ENCODE data around the gene SMG7.

The SMG7 gene

GRCh38 chr1:183583466-183583865 lies 111.2 kb downstream of the SMG7 start:
- no peak overlapping the region for H3K27ac ChIP-seq (ENCODE audit: insufficient read depth, low read depth, low read length, poor library complexity, severe bottlenecking)
- no peak overlapping the region for H3K4me3 ChIP-seq (ENCODE audit: insufficient read depth, low read depth, low read length)
- H3K27me3 ChIP-seq (ENCODE audit: control insufficient read depth, insufficient read depth, low read length, poor library complexity, severe bottlenecking) = no peaks in the 10 kb centered on the region
- no peaks in the 10 kb centered on the region for H3K36me3 ChIP-seq (ENCODE audit: control insufficient read depth, insufficient read depth, low read length)
- peaks cover 3% of the 10 kb centered on the region for H3K4me1 ChIP-seq (ENCODE audit: control insufficient read depth, insufficient read depth, low read length)
- WGBS, 2 experiments = 92 to 94% methylated on average over 6 of the region's 6 CpGs
- no peaks in the 10 kb centered on the region for H3K9me3 ChIP-seq (ENCODE audit: control insufficient read depth, low read length)

- peaks cover 8% of the 10 kb centered on the region for H3K4me1 ChIP-seq (ENCODE audit: control insufficient read depth, insufficient read depth, low read length)
- H3K4me3 ChIP-seq (ENCODE audit: insufficient read depth, low read depth, low read length) = no peak overlapping the region
- WGBS, 2 experiments = 79 to 97% methylated on average over 3 to 5 of the region's 5 CpGs
- no peaks in the 10 kb centered on the region for H3K27me3 ChIP-seq (ENCODE audit: control insufficient read depth, insufficient read depth, low read length, poor library complexity, severe bottlenecking)
- H3K27ac ChIP-seq (ENCODE audit: insufficient read depth, low read depth, low read length, poor library complexity, severe bottlenecking) = no peak overlapping the region
- H3K9me3 ChIP-seq (ENCODE audit: control insufficient read depth, low read length) = no peaks in the 10 kb centered on the region
- H3K36me3 ChIP-seq (ENCODE audit: control insufficient read depth, insufficient read depth, low read length) = no peaks in the 10 kb centered on the region
Observed at GRCh38 chr1:183584147-183584546, 111.8 kb downstream of the SMG7 start.

DNA sequence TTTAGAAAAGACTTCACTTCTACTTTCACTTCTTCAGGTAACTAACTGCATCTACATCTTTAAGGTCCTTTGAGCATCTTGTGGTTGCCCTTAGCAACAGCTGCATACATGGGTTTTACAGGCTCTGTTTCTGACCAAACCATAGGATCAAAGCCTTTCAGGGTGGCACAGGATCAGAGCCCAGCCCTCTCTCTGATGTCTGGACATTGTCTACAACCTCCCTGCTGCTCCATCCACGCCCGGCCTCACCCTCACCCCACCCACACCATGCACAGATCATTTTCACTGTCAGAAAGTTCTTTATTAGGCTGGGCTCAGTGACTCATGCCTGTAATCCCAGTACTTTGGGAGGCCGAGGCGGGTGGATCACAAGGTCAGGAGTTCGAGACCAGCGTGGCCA lies 112.7 kb downstream of the SMG7 start:
- Histone ChIP-seq H3K9me3 (ENCODE audit: control insufficient read depth, low read length) (no peaks in the 10 kb centered on the region), H3K36me3 (ENCODE audit: control insufficient read depth, insufficient read depth, low read length) (no peaks in the 10 kb centered on the region), H3K27ac (ENCODE audit: insufficient read depth, low read depth, low read length, poor library complexity, severe bottlenecking) (no peak overlapping the region), H3K4me1 (ENCODE audit: control insufficient read depth, insufficient read depth, low read length) (peaks cover 7% of the 10 kb centered on the region), H3K4me3 (ENCODE audit: insufficient read depth, low read depth, low read length) (no peak overlapping the region), H3K27me3 (ENCODE audit: control insufficient read depth, insufficient read depth, low read length, poor library complexity, severe bottlenecking) (no peaks in the 10 kb centered on the region)
- WGBS, 2 experiments = 87 to 89% methylated on average over 6 of the region's 6 CpGs

DNA sequence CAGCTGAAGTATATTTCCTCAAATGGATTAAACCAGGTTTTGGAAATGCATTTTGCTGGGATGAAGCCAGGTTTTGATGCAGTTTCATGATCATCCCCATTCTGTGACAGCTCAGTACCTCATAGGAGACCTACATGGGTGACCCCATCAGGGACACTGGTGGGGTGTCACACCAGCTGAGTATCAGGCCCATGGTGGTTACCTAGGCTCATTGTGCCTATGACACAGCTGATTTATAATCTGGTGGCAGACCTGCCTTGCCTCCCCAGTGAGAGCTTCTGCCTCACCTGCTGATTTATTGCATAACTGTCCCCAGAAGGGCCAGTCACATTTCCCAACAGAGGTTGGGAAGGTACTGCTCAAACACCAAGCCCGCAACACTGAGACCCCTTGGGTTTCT lies 114.2 kb downstream of the SMG7 start:
- WGBS, 2 experiments = 93 to 94% methylated on average over 1 of the region's 1 CpG
- no peak overlapping the region for H3K27ac ChIP-seq (ENCODE audit: insufficient read depth, low read depth, low read length, poor library complexity, severe bottlenecking)
- no peaks in the 10 kb centered on the region for H3K36me3 ChIP-seq (ENCODE audit: control insufficient read depth, insufficient read depth, low read length)
- H3K4me3 ChIP-seq (ENCODE audit: insufficient read depth, low read depth, low read length) = no peak overlapping the region
- H3K9me3 ChIP-seq (ENCODE audit: control insufficient read depth, low read length) = no peaks in the 10 kb centered on the region
- peaks cover 4% of the 10 kb centered on the region for H3K4me1 ChIP-seq (ENCODE audit: control insufficient read depth, insufficient read depth, low read length)
- H3K27me3 ChIP-seq (ENCODE audit: control insufficient read depth, insufficient read depth, low read length, poor library complexity, severe bottlenecking) = no peaks in the 10 kb centered on the region

GRCh38 chr1:183586926-183587325 lies 114.6 kb downstream of the SMG7 start:
- H3K9me3 ChIP-seq (ENCODE audit: control insufficient read depth, low read length) = no peaks in the 10 kb centered on the region
- H3K4me1 ChIP-seq (ENCODE audit: control insufficient read depth, insufficient read depth, low read length) = peaks cover 4% of the 10 kb centered on the region
- no peaks in the 10 kb centered on the region for H3K36me3 ChIP-seq (ENCODE audit: control insufficient read depth, insufficient read depth, low read length)
- H3K27me3 ChIP-seq (ENCODE audit: control insufficient read depth, insufficient read depth, low read length, poor library complexity, severe bottlenecking) = no peaks in the 10 kb centered on the region
- 92% methylated on average over 8 of the region's 8 CpGs for WGBS, 2 experiments
- H3K27ac ChIP-seq (ENCODE audit: insufficient read depth, low read depth, low read length, poor library complexity, severe bottlenecking) = no peak overlapping the region
- H3K4me3 ChIP-seq (ENCODE audit: insufficient read depth, low read depth, low read length) = no peak overlapping the region

DNA sequence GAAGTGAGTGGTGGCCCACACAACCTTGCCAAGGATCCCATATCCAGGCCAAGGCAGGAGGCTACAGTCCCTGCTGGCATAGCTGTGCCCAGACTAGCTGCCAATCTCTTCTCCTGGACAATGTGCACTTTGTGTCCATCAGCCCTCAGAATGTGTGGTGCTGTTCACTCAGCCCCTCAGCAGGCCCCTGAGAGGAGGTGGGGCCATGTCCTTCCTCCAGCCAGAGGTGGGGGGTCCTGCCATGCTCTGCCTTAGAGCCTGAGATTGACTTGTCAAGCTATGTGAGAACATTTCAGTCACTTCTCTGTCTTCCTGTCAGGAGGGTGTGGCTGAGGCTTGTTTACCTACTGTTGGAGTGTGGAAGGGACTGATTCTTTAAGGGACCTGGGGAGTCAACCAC lies 116.5 kb downstream of the SMG7 start:
- H3K4me1 ChIP-seq (ENCODE audit: control insufficient read depth, insufficient read depth, low read length) = peaks cover 4% of the 10 kb centered on the region
- H3K9me3 ChIP-seq (ENCODE audit: control insufficient read depth, low read length) = no peaks in the 10 kb centered on the region
- no peaks in the 10 kb centered on the region for H3K27me3 ChIP-seq (ENCODE audit: control insufficient read depth, insufficient read depth, low read length, poor library complexity, severe bottlenecking)
- no peak overlapping the region for H3K4me3 ChIP-seq (ENCODE audit: insufficient read depth, low read depth, low read length)
- H3K27ac ChIP-seq (ENCODE audit: insufficient read depth, low read depth, low read length, poor library complexity, severe bottlenecking) = no peak overlapping the region
- H3K36me3 ChIP-seq (ENCODE audit: control insufficient read depth, insufficient read depth, low read length) = no peaks in the 10 kb centered on the region

GRCh38 chr1:183589384-183589783 lies 117.1 kb downstream of the SMG7 start:
- H3K27me3 ChIP-seq (ENCODE audit: control insufficient read depth, insufficient read depth, low read length, poor library complexity, severe bottlenecking) = no peaks in the 10 kb centered on the region
- peaks cover 4% of the 10 kb centered on the region for H3K4me1 ChIP-seq (ENCODE audit: control insufficient read depth, insufficient read depth, low read length)
- no peaks in the 10 kb centered on the region for H3K36me3 ChIP-seq (ENCODE audit: control insufficient read depth, insufficient read depth, low read length)
- H3K9me3 ChIP-seq (ENCODE audit: control insufficient read depth, low read length) = no peaks in the 10 kb centered on the region
- no peak overlapping the region for H3K4me3 ChIP-seq (ENCODE audit: insufficient read depth, low read depth, low read length)
- WGBS, 2 experiments = 90 to 96% methylated on average over 5 of the region's 5 CpGs
- no peak overlapping the region for H3K27ac ChIP-seq (ENCODE audit: insufficient read depth, low read depth, low read length, poor library complexity, severe bottlenecking)

GRCh38 chr1:183589874-183590243 lies 117.6 kb downstream of the SMG7 start:
- no peaks in the 10 kb centered on the region for H3K27me3 ChIP-seq (ENCODE audit: control insufficient read depth, insufficient read depth, low read length, poor library complexity, severe bottlenecking)
- no peaks in the 10 kb centered on the region for H3K9me3 ChIP-seq (ENCODE audit: control insufficient read depth, low read length)
- no peaks in the 10 kb centered on the region for H3K36me3 ChIP-seq (ENCODE audit: control insufficient read depth, insufficient read depth, low read length)
- no peak overlapping the region for H3K27ac ChIP-seq (ENCODE audit: insufficient read depth, low read depth, low read length, poor library complexity, severe bottlenecking)
- peaks cover 4% of the 10 kb centered on the region for H3K4me1 ChIP-seq (ENCODE audit: control insufficient read depth, insufficient read depth, low read length)
- WGBS, 2 experiments = 89 to 93% methylated on average over 4 of the region's 4 CpGs
- no peak overlapping the region for H3K4me3 ChIP-seq (ENCODE audit: insufficient read depth, low read depth, low read length)

DNA sequence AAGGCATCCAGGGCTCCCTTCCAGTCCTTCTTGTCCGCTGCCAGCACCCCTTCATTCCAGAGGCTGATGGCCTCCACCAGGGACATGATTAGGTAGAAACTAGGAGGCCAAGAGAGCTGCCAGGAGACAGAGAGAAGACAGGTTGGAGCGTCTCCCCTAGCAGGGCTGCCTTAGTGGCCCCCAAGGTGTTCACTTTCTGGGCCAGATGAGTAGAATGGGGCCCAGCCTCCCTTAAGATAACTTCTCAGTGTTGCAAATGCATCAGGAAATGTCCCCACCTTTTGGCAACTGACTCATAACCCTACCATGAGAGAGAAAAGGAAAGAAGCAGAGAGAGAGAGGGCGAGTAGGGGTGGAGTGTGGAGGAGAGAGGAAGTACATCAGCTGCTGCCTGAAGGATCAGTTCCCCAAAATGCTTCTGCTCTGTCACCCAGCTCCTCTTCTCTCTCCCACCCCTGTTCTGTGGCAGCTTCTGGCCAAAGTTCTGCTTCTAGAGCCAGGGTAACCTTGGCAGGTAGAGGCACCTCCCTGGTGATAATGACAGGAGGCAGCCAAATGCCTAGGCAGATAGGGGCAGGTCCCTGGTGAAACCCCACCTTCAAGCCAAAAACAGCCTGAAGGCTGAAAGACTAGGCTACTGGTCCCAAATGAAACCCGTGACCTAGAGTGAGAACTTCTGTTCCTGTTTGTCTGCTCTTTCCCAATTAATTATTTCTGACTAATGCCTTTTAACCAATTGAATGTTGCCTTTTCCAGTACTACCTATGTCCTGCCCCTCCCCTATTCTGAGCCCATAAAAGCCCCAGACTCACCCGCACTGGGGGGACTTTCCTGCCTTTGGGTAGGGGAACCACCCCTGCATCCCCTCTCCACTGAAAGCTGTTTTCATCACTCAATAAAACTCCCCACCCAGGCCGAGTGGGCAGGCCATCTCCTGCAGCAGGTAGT lies 118.2 kb downstream of the SMG7 start, which contains the start of gene NCF2:
Gene NCF2, minus strand, starts transcription at position 216 of the 948 bp plus-strand sequence. Its CDS starts 130 bp downstream, at position 86.
- peaks cover 4% of the 10 kb centered on the region for H3K4me1 ChIP-seq (ENCODE audit: control insufficient read depth, insufficient read depth, low read length)
- WGBS, 2 experiments = 92 to 93% methylated on average over 5 to 6 of the region's 6 CpGs

GRCh38 chr1:183592733-183593132 lies 120.4 kb downstream of the SMG7 start:
- WGBS, 2 experiments = 92 to 95% methylated on average over 7 of the region's 7 CpGs
- Histone ChIP-seq H3K9me3 (ENCODE audit: control insufficient read depth, low read length) (no peaks in the 10 kb centered on the region), H3K36me3 (ENCODE audit: control insufficient read depth, insufficient read depth, low read length) (no peaks in the 10 kb centered on the region), H3K4me1 (ENCODE audit: control insufficient read depth, insufficient read depth, low read length) (peaks cover 4% of the 10 kb centered on the region), H3K27ac (ENCODE audit: insufficient read depth, low read depth, low read length, poor library complexity, severe bottlenecking) (no peak overlapping the region), H3K27me3 (ENCODE audit: control insufficient read depth, insufficient read depth, low read length, poor library complexity, severe bottlenecking) (no peaks in the 10 kb centered on the region), H3K4me3 (ENCODE audit: insufficient read depth, low read depth, low read length) (no peak overlapping the region)

More for the DNA sequence above, 118.2 kb downstream of the SMG7 start, which contains the start of gene NCF2:
- no peaks in the 10 kb centered on the region for H3K36me3 ChIP-seq (ENCODE audit: control insufficient read depth, insufficient read depth, low read length)
- H3K27me3 ChIP-seq (ENCODE audit: control insufficient read depth, insufficient read depth, low read length, poor library complexity, severe bottlenecking) = no peaks in the 10 kb centered on the region
- no peak within 1 kb of the TSS for H3K4me3 ChIP-seq (ENCODE audit: insufficient read depth, low read depth, low read length)
- no peak within 1 kb of the TSS for H3K27ac ChIP-seq (ENCODE audit: insufficient read depth, low read depth, low read length, poor library complexity, severe bottlenecking)
- H3K9me3 ChIP-seq (ENCODE audit: control insufficient read depth, low read length) = no peaks in the 10 kb centered on the region
